ENCODE data around the gene RAPGEF2.

DNA sequence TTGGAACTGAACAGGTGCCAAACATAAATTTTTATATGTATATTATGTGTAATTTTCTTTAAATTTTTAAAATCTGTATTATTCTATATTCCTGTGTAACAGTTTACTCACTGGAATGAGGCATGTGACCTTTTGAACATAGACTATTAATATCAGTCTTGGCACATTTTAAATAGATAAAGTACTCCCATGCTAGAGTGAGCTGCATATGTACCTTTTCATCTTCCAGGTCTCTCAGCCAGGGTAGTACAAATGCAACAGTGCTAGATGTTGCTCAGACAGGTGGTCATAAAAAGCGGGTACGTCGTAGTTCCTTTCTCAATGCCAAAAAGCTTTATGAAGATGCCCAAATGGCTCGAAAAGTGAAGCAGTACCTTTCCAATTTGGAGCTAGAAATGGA is 242.0 kb downstream of the RAPGEF2 start:
- TF ChIP-seq CTCF (IDR thresholded peaks at IDR 0.05) = no peak
- TF ChIP-seq EZH2 (IDR thresholded peaks at IDR 0.05; ENCODE audit: borderline replicate concordance, insufficient read depth, low read depth, low read length, poor library complexity, severe bottlenecking) = no peak

Data from B cell (primary cell).